ENCODE data around the gene MYLK4.

Gene MYLK4

GRCh38 chr6:2740581-2740980 lies 10.1 kb downstream of the MYLK4 start:
- Histone ChIP-seq H3K27ac (ENCODE audit: low read depth, low read length) (no peak overlapping the region), H3K4me3 (ENCODE audit: low read depth in 1 of 2, low read length in 2 of 2) (no peak overlapping the region), H3K9ac (ENCODE audit: low read length) (no peak overlapping the region), H3K36me3 (ENCODE audit: insufficient read depth, low read length) (no peaks in the 10 kb centered on the region), H3K4me1 (ENCODE audit: insufficient read depth, low read length) (no peaks in the 10 kb centered on the region), H3K9me3 (ENCODE audit: low read length) (no peaks in the 10 kb centered on the region), H3K27me3 (ENCODE audit: control insufficient read depth in 1 of 2, insufficient read depth in 2 of 2, low read length in 2 of 2) (no peaks in the 10 kb centered on the region)

GRCh38 chr6:2739335-2739734 lies 11.4 kb downstream of the MYLK4 start:
- Histone ChIP-seq H3K36me3 (ENCODE audit: insufficient read depth, low read length) (no peaks in the 10 kb centered on the region), H3K9ac (ENCODE audit: low read length) (no peak overlapping the region), H3K4me1 (ENCODE audit: insufficient read depth, low read length) (no peaks in the 10 kb centered on the region), H3K4me3 (ENCODE audit: low read depth in 1 of 2, low read length in 2 of 2) (no peak overlapping the region), H3K27ac (ENCODE audit: low read depth, low read length) (no peak overlapping the region), H3K27me3 (ENCODE audit: control insufficient read depth in 1 of 2, insufficient read depth in 2 of 2, low read length in 2 of 2) (no peaks in the 10 kb centered on the region), H3K9me3 (ENCODE audit: low read length) (no peaks in the 10 kb centered on the region)

DNA sequence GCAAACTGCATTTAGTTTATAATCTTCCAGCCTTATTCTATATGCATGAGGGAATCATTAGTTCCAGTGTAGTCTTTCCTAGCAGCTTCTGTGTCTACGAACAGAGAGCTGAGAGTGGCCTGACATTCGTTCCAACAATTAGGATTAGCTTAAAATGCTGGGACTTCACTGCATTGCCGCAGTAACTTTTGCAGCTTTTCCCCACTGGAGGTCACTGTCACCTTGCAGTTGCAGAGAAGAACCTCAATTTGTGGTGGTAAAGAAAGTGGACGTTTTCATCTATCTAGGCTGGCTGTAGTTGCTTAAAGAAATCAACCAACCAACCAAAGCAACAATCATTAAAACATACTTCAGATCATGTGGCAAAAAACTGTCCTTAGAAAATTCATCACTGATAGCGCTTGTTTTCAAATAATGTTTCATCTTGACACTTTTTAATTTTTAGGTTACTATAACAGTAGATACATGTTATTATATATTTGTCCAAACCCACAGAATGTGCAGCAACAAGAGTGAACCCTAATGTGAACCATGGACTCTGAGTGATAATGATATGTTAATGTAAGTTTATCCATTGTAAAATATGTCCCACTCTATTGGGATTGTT lies 12.2 kb downstream of the MYLK4 start:
- no peak overlapping the region for H3K27ac ChIP-seq (ENCODE audit: low read depth, low read length)
- no peak overlapping the region for H3K9ac ChIP-seq (ENCODE audit: low read length)
- peaks cover 2% of the 10 kb centered on the region for H3K4me1 ChIP-seq (ENCODE audit: insufficient read depth, low read length)
- no peak overlapping the region for H3K4me3 ChIP-seq (ENCODE audit: low read depth in 1 of 2, low read length in 2 of 2)
- no peaks in the 10 kb centered on the region for H3K27me3 ChIP-seq (ENCODE audit: control insufficient read depth in 1 of 2, insufficient read depth in 2 of 2, low read length in 2 of 2)
- no peaks in the 10 kb centered on the region for H3K9me3 ChIP-seq (ENCODE audit: low read length)
- H3K36me3 ChIP-seq (ENCODE audit: insufficient read depth, low read length) = no peaks in the 10 kb centered on the region

DNA sequence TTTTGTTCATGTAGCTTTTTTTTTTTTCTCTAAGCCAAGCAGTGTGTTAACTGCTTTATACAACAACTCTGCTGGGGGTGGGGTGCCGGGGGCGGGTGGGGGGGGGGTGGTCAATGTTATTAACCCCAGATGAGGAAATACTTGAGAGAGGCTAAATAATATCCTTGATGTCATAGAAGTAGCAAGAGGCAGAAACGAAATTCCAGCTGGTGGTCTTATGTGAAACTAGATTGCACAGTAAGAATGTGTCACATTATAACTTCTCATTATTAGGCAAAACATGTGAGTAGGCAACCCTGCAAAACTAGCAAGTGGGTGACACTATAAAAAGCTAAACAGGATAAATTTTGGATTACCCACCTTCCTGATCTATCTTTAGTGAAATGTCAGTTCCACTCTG lies 12.8 kb downstream of the MYLK4 start:
- H3K9me3 ChIP-seq (ENCODE audit: low read length) = no peaks in the 10 kb centered on the region
- peaks cover 8% of the 10 kb centered on the region for H3K4me1 ChIP-seq (ENCODE audit: insufficient read depth, low read length)
- no peak overlapping the region for H3K27ac ChIP-seq (ENCODE audit: low read depth, low read length)
- no peak overlapping the region for H3K9ac ChIP-seq (ENCODE audit: low read length)
- no peak overlapping the region for H3K4me3 ChIP-seq (ENCODE audit: low read depth in 1 of 2, low read length in 2 of 2)
- H3K27me3 ChIP-seq (ENCODE audit: control insufficient read depth in 1 of 2, insufficient read depth in 2 of 2, low read length in 2 of 2) = no peaks in the 10 kb centered on the region
- H3K36me3 ChIP-seq (ENCODE audit: insufficient read depth, low read length) = no peaks in the 10 kb centered on the region

DNA sequence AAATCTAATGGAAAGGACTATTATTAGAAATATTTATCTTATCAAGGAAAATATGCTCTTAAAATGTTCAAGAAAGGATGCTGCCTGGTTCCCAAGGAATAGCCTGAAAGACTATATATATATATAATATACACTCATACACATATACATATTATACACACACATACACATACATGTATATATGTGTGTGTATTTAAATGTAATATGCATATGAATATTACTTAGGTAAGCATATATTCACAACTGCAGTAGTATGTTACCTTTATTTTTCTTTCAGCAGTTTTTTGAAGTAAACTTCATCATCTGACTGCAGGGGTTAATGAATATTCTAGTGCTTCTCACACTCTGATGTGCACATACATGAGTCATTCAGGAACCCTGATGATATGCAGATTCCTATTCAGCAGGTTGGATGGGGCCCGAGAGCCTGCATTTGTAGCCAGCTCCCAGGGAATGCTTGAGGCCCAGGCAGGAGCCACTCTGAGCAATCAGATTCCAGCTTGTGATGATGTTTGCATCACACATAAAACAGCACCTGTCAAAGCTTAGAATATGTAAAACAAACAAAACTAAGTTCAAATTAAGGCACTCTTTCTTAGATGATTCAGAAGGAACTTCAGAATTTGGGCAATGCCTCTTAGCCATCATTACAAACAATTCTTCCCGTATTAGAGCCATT lies 16.1 kb downstream of the MYLK4 start:
- H3K4me1 ChIP-seq (ENCODE audit: insufficient read depth, low read length) = peaks cover 17% of the 10 kb centered on the region
- H3K9me3 ChIP-seq (ENCODE audit: low read length) = no peaks in the 10 kb centered on the region
- H3K4me3 ChIP-seq (ENCODE audit: low read depth in 1 of 2, low read length in 2 of 2) = no peak overlapping the region
- H3K27me3 ChIP-seq (ENCODE audit: control insufficient read depth in 1 of 2, insufficient read depth in 2 of 2, low read length in 2 of 2) = no peaks in the 10 kb centered on the region
- no peak overlapping the region for H3K27ac ChIP-seq (ENCODE audit: low read depth, low read length)
- H3K36me3 ChIP-seq (ENCODE audit: insufficient read depth, low read length) = no peaks in the 10 kb centered on the region
- H3K9ac ChIP-seq (ENCODE audit: low read length) = no peak overlapping the region

- Histone ChIP-seq H3K9ac (ENCODE audit: low read length) (no peak overlapping the region), H3K36me3 (ENCODE audit: insufficient read depth, low read length) (no peaks in the 10 kb centered on the region), H3K27ac (ENCODE audit: low read depth, low read length) (no peak overlapping the region), H3K27me3 (ENCODE audit: control insufficient read depth in 1 of 2, insufficient read depth in 2 of 2, low read length in 2 of 2) (no peaks in the 10 kb centered on the region), H3K9me3 (ENCODE audit: low read length) (no peaks in the 10 kb centered on the region), H3K4me3 (ENCODE audit: low read depth in 1 of 2, low read length in 2 of 2) (no peak overlapping the region), H3K4me1 (ENCODE audit: insufficient read depth, low read length) (peaks cover 17% of the 10 kb centered on the region)
Measured at GRCh38 chr6:2733736-2734480, 16.8 kb downstream of the MYLK4 start.

DNA sequence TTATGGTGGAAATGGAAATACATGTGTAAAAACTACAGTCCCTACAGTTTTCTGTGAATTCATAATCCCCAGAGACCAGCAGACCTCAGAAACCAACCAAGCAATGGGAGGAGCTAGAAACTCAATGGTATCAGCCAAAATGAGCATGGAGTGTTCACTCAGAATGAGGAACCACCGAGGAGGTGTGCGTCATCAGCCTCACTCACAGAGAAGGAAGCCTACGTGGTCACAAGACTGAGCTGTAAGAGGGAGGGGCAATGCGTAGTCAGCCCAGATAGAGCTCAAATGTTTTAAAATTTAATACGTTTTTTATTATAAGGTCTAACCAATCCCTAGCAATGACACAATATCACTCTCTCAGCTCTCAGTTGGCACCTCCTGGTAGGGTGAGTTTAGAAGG lies 17.4 kb downstream of the MYLK4 start:
- Histone ChIP-seq H3K9me3 (ENCODE audit: low read length) (no peaks in the 10 kb centered on the region), H3K9ac (ENCODE audit: low read length) (no peak overlapping the region), H3K4me1 (ENCODE audit: insufficient read depth, low read length) (peaks cover 17% of the 10 kb centered on the region), H3K4me3 (ENCODE audit: low read depth in 1 of 2, low read length in 2 of 2) (no peak overlapping the region), H3K36me3 (ENCODE audit: insufficient read depth, low read length) (no peaks in the 10 kb centered on the region), H3K27ac (ENCODE audit: low read depth, low read length) (no peak overlapping the region), H3K27me3 (ENCODE audit: control insufficient read depth in 1 of 2, insufficient read depth in 2 of 2, low read length in 2 of 2) (no peaks in the 10 kb centered on the region)

GRCh38 chr6:2732503-2733089 lies 18.1 kb downstream of the MYLK4 start:
- Histone ChIP-seq H3K4me1 (ENCODE audit: insufficient read depth, low read length) (peaks cover 17% of the 10 kb centered on the region), H3K4me3 (ENCODE audit: low read depth in 1 of 2, low read length in 2 of 2) (no peak overlapping the region), H3K9ac (ENCODE audit: low read length) (no peak overlapping the region), H3K27ac (ENCODE audit: low read depth, low read length) (no peak overlapping the region), H3K27me3 (ENCODE audit: control insufficient read depth in 1 of 2, insufficient read depth in 2 of 2, low read length in 2 of 2) (no peaks in the 10 kb centered on the region), H3K36me3 (ENCODE audit: insufficient read depth, low read length) (no peaks in the 10 kb centered on the region), H3K9me3 (ENCODE audit: low read length) (no peaks in the 10 kb centered on the region)

DNA sequence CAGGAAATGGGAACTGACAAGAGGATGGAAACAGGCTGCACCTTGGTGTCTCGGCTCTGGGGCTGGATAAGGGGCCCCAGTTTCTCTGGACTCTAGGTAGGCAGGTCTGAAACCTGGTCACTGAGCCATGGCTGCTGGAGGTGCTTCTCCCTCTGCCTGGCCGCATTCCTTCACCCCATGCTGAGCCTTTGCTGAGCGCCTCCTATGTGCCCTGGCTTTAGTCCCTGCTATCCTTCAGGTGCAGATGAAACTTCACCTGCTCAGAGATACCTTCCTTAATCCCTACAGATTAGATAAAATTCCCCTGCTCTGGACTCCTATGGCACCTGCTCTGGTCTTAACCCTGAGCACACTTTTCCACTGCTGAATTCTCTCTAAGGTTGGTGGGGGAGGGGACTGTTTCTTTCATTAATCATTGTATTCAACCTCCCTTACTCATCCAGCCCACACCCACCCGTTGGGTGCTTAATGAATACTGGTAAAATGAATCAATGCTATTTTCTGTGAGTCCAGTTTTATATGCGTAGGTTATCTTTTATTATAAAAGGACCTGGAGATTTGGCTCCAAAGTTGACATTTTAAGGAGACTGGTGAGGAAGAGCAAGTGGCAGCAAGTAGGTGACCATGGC lies 19.3 kb downstream of the MYLK4 start:
- no peak overlapping the region for H3K27ac ChIP-seq (ENCODE audit: low read depth, low read length)
- no peaks in the 10 kb centered on the region for H3K9me3 ChIP-seq (ENCODE audit: low read length)
- H3K4me3 ChIP-seq (ENCODE audit: low read depth in 1 of 2, low read length in 2 of 2) = no peak overlapping the region
- no peaks in the 10 kb centered on the region for H3K36me3 ChIP-seq (ENCODE audit: insufficient read depth, low read length)
- H3K4me1 ChIP-seq (ENCODE audit: insufficient read depth, low read length) = peaks cover 25% of the 10 kb centered on the region
- H3K9ac ChIP-seq (ENCODE audit: low read length) = no peak overlapping the region
- no peaks in the 10 kb centered on the region for H3K27me3 ChIP-seq (ENCODE audit: control insufficient read depth in 1 of 2, insufficient read depth in 2 of 2, low read length in 2 of 2)

DNA sequence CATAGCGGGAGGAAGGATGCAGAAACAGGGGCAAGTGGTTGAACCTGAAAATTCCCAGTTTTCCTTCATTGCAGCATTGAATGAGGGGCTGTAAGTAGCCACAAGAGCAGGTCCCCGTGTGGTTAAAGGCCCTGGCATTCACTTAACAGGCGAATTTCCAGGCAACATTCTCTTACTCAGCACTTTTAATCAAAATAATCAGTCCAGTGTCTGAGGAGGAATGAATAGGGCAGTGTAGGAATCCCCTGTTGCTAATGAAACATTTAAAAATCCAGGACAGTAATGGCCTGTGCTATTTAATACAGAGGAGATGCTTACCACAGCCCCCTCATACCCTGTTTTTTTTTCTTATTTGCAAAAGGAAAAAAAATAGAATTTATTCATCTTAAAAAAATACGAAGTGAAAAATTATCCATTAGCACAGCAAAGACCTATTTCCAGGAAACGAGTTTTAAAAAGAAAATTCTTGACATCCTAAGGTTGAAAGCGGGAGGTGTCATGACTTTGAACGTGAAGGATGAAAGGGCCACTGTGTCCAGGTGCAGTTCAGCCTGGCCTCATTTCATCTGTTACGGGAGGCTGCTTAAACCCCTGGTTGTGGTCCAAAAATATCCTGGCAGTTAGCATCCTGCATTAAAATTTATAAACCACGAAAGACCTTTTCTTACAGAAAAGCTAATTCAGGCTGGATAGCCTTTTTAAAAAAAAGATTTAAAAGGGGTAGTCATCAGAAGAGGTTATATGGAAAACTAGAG lies 20.2 kb downstream of the MYLK4 start:
- peaks cover 30% of the 10 kb centered on the region for H3K4me1 ChIP-seq (ENCODE audit: insufficient read depth, low read length)
- no peak overlapping the region for H3K9ac ChIP-seq (ENCODE audit: low read length)
- no peaks in the 10 kb centered on the region for H3K36me3 ChIP-seq (ENCODE audit: insufficient read depth, low read length)
- no peaks in the 10 kb centered on the region for H3K9me3 ChIP-seq (ENCODE audit: low read length)
- no peak overlapping the region for H3K27ac ChIP-seq (ENCODE audit: low read depth, low read length)
- H3K27me3 ChIP-seq (ENCODE audit: control insufficient read depth in 1 of 2, insufficient read depth in 2 of 2, low read length in 2 of 2) = no peaks in the 10 kb centered on the region
- no peak overlapping the region for H3K4me3 ChIP-seq (ENCODE audit: low read depth in 1 of 2, low read length in 2 of 2)

DNA sequence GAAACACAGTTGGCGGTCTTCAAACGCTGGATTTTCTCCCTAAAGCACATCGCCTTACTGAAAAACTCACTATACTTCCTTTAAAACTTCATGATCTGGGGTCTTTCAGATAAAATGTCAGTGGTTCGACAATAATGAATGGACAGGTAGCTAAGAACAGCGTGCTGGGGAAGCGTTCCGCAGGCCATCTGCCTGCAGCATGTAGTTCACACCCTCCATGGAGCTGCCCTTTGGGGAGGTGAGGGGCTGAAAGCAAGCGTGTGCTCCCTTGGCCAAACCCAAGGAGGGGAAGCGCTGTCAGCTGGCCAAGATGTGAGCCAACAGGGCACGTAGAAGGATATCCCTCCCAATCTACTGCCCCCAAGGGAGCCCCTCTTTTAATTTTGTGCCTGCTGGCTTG lies 20.8 kb downstream of the MYLK4 start:
- Histone ChIP-seq H3K9ac (ENCODE audit: low read length) (no peak overlapping the region), H3K4me3 (ENCODE audit: low read depth in 1 of 2, low read length in 2 of 2) (no peak overlapping the region), H3K27ac (ENCODE audit: low read depth, low read length) (no peak overlapping the region), H3K4me1 (ENCODE audit: insufficient read depth, low read length) (peaks cover 30% of the 10 kb centered on the region), H3K9me3 (ENCODE audit: low read length) (no peaks in the 10 kb centered on the region), H3K36me3 (ENCODE audit: insufficient read depth, low read length) (no peaks in the 10 kb centered on the region), H3K27me3 (ENCODE audit: control insufficient read depth in 1 of 2, insufficient read depth in 2 of 2, low read length in 2 of 2) (no peaks in the 10 kb centered on the region)
